Measurements from ENCODE around the gene NCS1. TPM values are rescaled to one million over a fixed set of nuclear protein-coding genes. Genes with fewer than 3 reads are reported as not detected.

Gene NCS1
- total RNA-seq, 1 donor from 2014 or later = 126 TPM

DNA sequence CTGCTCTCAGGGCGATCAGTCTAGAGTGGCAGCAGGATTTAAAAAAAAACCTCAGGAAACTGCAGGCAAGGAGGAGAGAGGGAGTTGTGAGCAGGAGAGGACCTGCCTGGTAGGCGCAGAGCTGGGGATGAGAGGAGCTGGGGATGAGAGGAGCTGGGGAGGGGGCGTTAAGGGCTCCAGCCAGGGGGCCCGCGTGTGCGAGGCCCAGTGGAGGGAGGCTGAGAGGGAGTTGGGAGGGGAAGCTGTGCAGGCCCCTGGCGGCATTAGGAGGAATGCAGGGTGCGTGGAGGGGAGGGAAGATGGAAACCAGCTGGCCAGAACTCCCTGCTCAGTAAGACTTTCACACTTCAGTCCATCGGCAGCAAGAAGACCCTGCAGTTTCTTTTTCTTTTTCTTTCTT lies 48.1 kb downstream of the NCS1 start:
- no peak for FAIRE-seq
- Histone ChIP-seq H3K4me3 (ENCODE audit: insufficient read depth, low read depth, low read length) (no peak overlapping the region), H3K36me3 (ENCODE audit: insufficient read depth, low read length) (peaks cover 4% of the 10 kb centered on the region), H3K79me2 (ENCODE audit: insufficient read depth, low read length) (peaks cover 32% of the 10 kb centered on the region), H3K27me3 (ENCODE audit: insufficient read depth, low read length) (no peaks in the 10 kb centered on the region), H2AFZ (ENCODE audit: low read depth, low read length) (no peak overlapping the region), H3K27ac (ENCODE audit: low read depth, low read length) (no peak overlapping the region), H3K4me1 (ENCODE audit: insufficient read depth, low read length) (peaks cover 8% of the 10 kb centered on the region), H3K9me3 (ENCODE audit: insufficient read depth, low read depth, low read length) (no peaks in the 10 kb centered on the region), H3K9ac (ENCODE audit: low read length) (no peak overlapping the region), H4K20me1 (ENCODE audit: insufficient read depth, low read length) (peaks cover 42% of the 10 kb centered on the region), H3K4me2 (ENCODE audit: low read length) (no peak overlapping the region)
- Mint-ChIP-seq H3K9me3 (ENCODE audit: unreplicated experiment) (no peaks in the 10 kb centered on the region), H3K27me3 (ENCODE audit: low read depth, unreplicated experiment) (no peaks in the 10 kb centered on the region), H3K27ac (ENCODE audit: unreplicated experiment) (no peak overlapping the region), H3K4me3 (ENCODE audit: unreplicated experiment) (no peak overlapping the region), H3K4me1 (ENCODE audit: low read depth, unreplicated experiment) (peaks cover 13% of the 10 kb centered on the region), H3K36me3 (ENCODE audit: low read depth, unreplicated experiment) (peaks cover 6% of the 10 kb centered on the region)
- DNase-seq (ENCODE audit: low read depth) = no peak
- TF ChIP-seq EZH2 (IDR thresholded peaks at IDR 0.05; ENCODE audit: insufficient read depth, low read length) = no peak
- TF ChIP-seq, protein P1, sequence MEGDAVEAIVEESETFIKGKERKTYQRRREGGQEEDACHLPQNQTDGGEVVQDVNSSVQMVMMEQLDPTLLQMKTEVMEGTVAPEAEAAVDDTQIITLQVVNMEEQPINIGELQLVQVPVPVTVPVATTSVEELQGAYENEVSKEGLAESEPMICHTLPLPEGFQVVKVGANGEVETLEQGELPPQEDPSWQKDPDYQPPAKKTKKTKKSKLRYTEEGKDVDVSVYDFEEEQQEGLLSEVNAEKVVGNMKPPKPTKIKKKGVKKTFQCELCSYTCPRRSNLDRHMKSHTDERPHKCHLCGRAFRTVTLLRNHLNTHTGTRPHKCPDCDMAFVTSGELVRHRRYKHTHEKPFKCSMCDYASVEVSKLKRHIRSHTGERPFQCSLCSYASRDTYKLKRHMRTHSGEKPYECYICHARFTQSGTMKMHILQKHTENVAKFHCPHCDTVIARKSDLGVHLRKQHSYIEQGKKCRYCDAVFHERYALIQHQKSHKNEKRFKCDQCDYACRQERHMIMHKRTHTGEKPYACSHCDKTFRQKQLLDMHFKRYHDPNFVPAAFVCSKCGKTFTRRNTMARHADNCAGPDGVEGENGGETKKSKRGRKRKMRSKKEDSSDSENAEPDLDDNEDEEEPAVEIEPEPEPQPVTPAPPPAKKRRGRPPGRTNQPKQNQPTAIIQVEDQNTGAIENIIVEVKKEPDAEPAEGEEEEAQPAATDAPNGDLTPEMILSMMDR (IDR thresholded peaks at IDR 0.05; ENCODE audit: insufficient read depth, low read depth, low read length) = no peak

DNA sequence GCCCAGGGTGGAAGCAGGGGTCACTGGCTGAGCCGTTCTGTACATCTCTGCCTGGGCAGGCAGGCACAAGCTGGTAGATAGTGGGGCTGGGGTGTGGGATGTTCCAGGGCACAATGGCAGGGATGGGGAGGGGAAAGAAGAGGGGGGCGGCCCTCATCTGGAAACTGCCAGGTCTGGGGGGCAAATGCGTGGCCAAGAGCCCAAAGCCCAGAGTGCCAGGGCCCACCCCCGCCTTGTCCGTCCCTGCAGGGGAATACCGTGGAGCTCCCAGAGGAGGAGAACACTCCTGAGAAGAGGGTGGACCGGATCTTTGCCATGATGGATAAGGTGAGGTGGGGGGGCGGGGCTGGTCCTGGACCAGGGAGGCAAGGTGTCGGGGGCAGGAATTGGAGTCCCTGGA lies 50.6 kb downstream of the NCS1 start:
- TF ChIP-seq, protein P1 (IDR thresholded peaks at IDR 0.05; ENCODE audit: insufficient read depth, low read depth, low read length) = no peak
- no peak for TF ChIP-seq EZH2 (IDR thresholded peaks at IDR 0.05; ENCODE audit: insufficient read depth, low read length)
- Histone ChIP-seq H3K27me3 (ENCODE audit: insufficient read depth, low read length) (no peaks in the 10 kb centered on the region), H3K27ac (ENCODE audit: low read depth, low read length) (no peak overlapping the region), H3K9ac (ENCODE audit: low read length) (no peak overlapping the region), H2AFZ (ENCODE audit: low read depth, low read length) (no peak overlapping the region), H3K4me2 (ENCODE audit: low read length) (no peak overlapping the region), H3K4me1 (ENCODE audit: insufficient read depth, low read length) (no peaks in the 10 kb centered on the region), H3K9me3 (ENCODE audit: insufficient read depth, low read depth, low read length) (peaks cover 4% of the 10 kb centered on the region), H3K4me3 (ENCODE audit: insufficient read depth, low read depth, low read length) (no peak overlapping the region), H4K20me1 (ENCODE audit: insufficient read depth, low read length) (peaks cover 22% of the 10 kb centered on the region), H3K36me3 (ENCODE audit: insufficient read depth, low read length) (peaks cover 18% of the 10 kb centered on the region), H3K79me2 (ENCODE audit: insufficient read depth, low read length) (peaks cover 12% of the 10 kb centered on the region)
- no peak for DNase-seq (ENCODE audit: low read depth)
- H3K27ac Mint-ChIP-seq (ENCODE audit: unreplicated experiment) = no peak overlapping the region
- H3K27me3 Mint-ChIP-seq (ENCODE audit: low read depth, unreplicated experiment) = no peaks in the 10 kb centered on the region
- H3K36me3 Mint-ChIP-seq (ENCODE audit: low read depth, unreplicated experiment) = peaks cover 22% of the 10 kb centered on the region
- H3K4me1 Mint-ChIP-seq (ENCODE audit: low read depth, unreplicated experiment) = peaks cover 4% of the 10 kb centered on the region
- no peak for FAIRE-seq
- H3K9me3 Mint-ChIP-seq (ENCODE audit: unreplicated experiment) = no peaks in the 10 kb centered on the region
- H3K4me3 Mint-ChIP-seq (ENCODE audit: unreplicated experiment) = no peak overlapping the region

DNA sequence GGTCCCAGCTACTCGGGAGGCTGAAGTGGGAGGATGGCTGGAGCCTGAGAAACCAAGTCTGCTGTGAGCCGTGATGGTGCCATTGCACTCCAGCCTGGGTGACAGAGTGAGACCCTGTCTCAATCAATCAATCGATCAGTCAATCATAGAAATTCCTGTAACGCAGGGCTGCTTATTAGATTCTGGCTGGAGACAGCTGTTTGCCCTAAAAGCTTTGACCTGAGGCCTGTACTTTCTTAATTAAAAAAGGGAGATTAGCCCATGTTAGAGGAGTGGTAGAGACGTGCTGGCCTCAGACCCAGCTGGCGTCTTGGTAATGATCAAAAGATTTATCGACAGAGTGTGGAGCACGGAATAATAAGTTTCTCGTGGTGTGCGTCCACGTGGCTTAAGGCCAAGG lies 52.9 kb downstream of the NCS1 start:
- Histone ChIP-seq H3K4me1 (ENCODE audit: insufficient read depth, low read length) (no peaks in the 10 kb centered on the region), H2AFZ (ENCODE audit: low read depth, low read length) (no peak overlapping the region), H3K4me3 (ENCODE audit: insufficient read depth, low read depth, low read length) (no peak overlapping the region), H3K9ac (ENCODE audit: low read length) (no peak overlapping the region), H3K36me3 (ENCODE audit: insufficient read depth, low read length) (peaks cover 23% of the 10 kb centered on the region), H4K20me1 (ENCODE audit: insufficient read depth, low read length) (peaks cover 3% of the 10 kb centered on the region), H3K27ac (ENCODE audit: low read depth, low read length) (no peak overlapping the region), H3K4me2 (ENCODE audit: low read length) (no peak overlapping the region), H3K9me3 (ENCODE audit: insufficient read depth, low read depth, low read length) (peaks cover 6% of the 10 kb centered on the region), H3K79me2 (ENCODE audit: insufficient read depth, low read length) (peaks cover 3% of the 10 kb centered on the region), H3K27me3 (ENCODE audit: insufficient read depth, low read length) (no peaks in the 10 kb centered on the region)
- DNase-seq (ENCODE audit: low read depth) = no peak
- no peak overlapping the region for H3K4me3 Mint-ChIP-seq (ENCODE audit: unreplicated experiment)
- no peak overlapping the region for H3K27ac Mint-ChIP-seq (ENCODE audit: unreplicated experiment)
- H3K36me3 Mint-ChIP-seq (ENCODE audit: low read depth, unreplicated experiment) = peaks cover 31% of the 10 kb centered on the region
- no peaks in the 10 kb centered on the region for H3K9me3 Mint-ChIP-seq (ENCODE audit: unreplicated experiment)
- FAIRE-seq = no peak
- TF ChIP-seq, protein P1 (IDR thresholded peaks at IDR 0.05; ENCODE audit: insufficient read depth, low read depth, low read length) = no peak
- TF ChIP-seq EZH2 (IDR thresholded peaks at IDR 0.05; ENCODE audit: insufficient read depth, low read length) = no peak
- peaks cover 4% of the 10 kb centered on the region for H3K4me1 Mint-ChIP-seq (ENCODE audit: low read depth, unreplicated experiment)
- H3K27me3 Mint-ChIP-seq (ENCODE audit: low read depth, unreplicated experiment) = no peaks in the 10 kb centered on the region

Measured in astrocyte (in vitro differentiated cells and primary cell).